ENCODE data around the gene GRID2. TPM values are rescaled to one million over a fixed set of nuclear protein-coding genes. Genes with fewer than 3 reads are reported as not detected.

GRID2 gene
- total RNA-seq, 6 donors from 2014 or later, result 0.76 TPM; not detected in 5

DNA sequence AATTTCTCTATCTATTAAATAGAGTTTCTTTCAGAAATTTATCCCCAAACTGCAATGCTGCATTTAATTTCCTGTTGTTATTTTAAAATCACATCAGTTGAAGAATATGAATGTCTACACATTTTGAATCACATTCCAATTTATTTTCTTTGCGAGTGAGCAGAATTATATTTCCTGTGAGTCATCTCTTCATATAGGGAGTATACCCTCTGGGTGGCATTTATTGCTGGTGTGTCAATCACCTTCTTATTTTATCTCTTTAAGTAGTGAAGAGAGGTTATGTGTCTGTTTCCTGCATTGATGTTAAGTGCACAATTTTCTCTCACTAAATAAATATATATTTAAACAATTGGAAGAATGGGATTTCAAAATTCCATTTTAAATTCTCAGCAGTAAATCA, 1013.8 kb downstream of the GRID2 start:
- 71 to 79% methylated on average over 1 of the region's 1 CpG for WGBS, 2 donors
- DNase-seq, result no peak
- no peak for ATAC-seq (ENCODE audit: low FRiP score in 2 of 2)
- Histone ChIP-seq H3K27me3 (no peaks in the 10 kb centered on the region), H3K4me1 (no peaks in the 10 kb centered on the region), H3K9me3 (no peaks in the 10 kb centered on the region), H3K36me3 (no peaks in the 10 kb centered on the region), H3K4me3 (no peak overlapping the region), H3K27ac (no peak overlapping the region)
- TF ChIP-seq, protein P1, sequence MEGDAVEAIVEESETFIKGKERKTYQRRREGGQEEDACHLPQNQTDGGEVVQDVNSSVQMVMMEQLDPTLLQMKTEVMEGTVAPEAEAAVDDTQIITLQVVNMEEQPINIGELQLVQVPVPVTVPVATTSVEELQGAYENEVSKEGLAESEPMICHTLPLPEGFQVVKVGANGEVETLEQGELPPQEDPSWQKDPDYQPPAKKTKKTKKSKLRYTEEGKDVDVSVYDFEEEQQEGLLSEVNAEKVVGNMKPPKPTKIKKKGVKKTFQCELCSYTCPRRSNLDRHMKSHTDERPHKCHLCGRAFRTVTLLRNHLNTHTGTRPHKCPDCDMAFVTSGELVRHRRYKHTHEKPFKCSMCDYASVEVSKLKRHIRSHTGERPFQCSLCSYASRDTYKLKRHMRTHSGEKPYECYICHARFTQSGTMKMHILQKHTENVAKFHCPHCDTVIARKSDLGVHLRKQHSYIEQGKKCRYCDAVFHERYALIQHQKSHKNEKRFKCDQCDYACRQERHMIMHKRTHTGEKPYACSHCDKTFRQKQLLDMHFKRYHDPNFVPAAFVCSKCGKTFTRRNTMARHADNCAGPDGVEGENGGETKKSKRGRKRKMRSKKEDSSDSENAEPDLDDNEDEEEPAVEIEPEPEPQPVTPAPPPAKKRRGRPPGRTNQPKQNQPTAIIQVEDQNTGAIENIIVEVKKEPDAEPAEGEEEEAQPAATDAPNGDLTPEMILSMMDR (IDR thresholded peaks at IDR 0.05), result no peak
- no peak for TF ChIP-seq EP300 (IDR thresholded peaks at IDR 0.05)
- no peak for TF ChIP-seq POLR2AphosphoS5 (IDR thresholded peaks at IDR 0.05)
- TF ChIP-seq POLR2A (IDR thresholded peaks at IDR 0.05), result no peak

DNA sequence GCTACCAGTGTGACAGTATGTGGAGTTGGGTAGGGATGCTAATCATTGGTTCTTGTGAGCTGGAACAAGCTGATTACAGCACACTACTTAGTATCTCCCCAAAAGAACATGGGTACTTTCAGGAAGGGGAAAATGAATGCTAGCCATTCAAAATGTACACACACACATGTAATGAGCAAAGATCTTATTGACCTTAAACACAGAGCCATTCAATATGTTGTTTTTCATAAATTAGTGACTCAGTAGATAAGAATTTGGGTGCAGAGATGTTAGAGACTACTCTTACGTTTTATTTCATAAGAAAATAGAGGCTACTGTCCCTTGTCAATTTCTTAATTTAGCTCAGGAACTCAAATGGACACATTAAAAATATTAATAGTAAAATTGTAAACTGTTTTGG, 1015.3 kb downstream of the GRID2 start:
- Histone ChIP-seq H3K4me1 (no peaks in the 10 kb centered on the region), H3K27me3 (no peaks in the 10 kb centered on the region), H3K27ac (no peak overlapping the region), H3K36me3 (no peaks in the 10 kb centered on the region), H3K4me3 (no peak overlapping the region), H3K9me3 (no peaks in the 10 kb centered on the region)
- WGBS, 2 donors, result 64 to 72% methylated on average over 1 of the region's 1 CpG
- no peak for ATAC-seq (ENCODE audit: low FRiP score in 2 of 2)
- DNase-seq, result no peak
- TF ChIP-seq POLR2AphosphoS5 (IDR thresholded peaks at IDR 0.05) (no peak), POLR2A (IDR thresholded peaks at IDR 0.05) (no peak), EP300 (IDR thresholded peaks at IDR 0.05) (no peak)
- TF ChIP-seq, protein P1 (IDR thresholded peaks at IDR 0.05), result no peak

DNA sequence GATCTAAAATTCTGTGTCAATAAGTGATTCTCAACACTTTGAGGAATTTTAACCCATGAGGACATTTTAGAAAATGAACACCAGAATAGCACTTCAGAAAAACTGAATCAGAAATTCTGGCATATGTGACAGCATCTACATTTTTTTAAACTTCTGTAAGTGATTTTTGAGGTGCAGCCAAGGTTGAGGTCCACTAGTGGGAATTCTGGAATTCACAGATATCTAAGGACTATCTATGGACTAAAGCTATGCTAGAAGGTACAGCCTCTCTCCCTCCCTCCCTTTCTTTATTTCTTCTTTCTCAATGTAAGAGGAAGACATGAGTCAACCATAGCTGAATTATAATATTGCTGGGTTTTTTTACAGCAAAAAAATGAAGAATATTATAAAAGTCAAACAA, 1016.6 kb downstream of the GRID2 start:
- Histone ChIP-seq H3K9me3 (no peaks in the 10 kb centered on the region), H3K27ac (no peak overlapping the region), H3K4me3 (no peak overlapping the region), H3K27me3 (no peaks in the 10 kb centered on the region), H3K4me1 (no peaks in the 10 kb centered on the region), H3K36me3 (no peaks in the 10 kb centered on the region)
- no peak for DNase-seq
- TF ChIP-seq POLR2A (IDR thresholded peaks at IDR 0.05), result no peak
- no peak for TF ChIP-seq POLR2AphosphoS5 (IDR thresholded peaks at IDR 0.05)
- ATAC-seq (ENCODE audit: low FRiP score in 2 of 2), result no peak

DNA sequence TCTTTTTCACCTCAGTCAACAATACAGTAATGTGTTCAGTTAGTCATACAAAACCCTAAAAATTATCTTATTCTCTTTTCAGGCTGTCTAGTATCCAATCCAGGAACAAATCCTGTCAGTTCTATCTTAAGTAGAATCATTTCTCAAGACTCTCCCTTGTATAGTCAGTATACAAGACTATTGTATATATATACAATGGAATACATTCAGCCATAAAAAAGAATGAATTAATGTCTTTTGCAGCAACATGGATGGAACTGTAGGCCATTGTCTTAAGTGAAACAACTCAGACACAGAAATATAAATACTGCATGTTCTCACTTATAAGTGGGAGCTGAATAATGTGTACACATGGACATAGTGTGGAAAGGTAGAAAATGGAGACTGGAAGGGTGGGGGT, 1023.6 kb downstream of the GRID2 start:
- H3K27ac ChIP-seq, result no peak overlapping the region
- TF ChIP-seq POLR2A (IDR thresholded peaks at IDR 0.05) (no peak), EP300 (IDR thresholded peaks at IDR 0.05) (no peak)
- TF ChIP-seq, protein P1 (IDR thresholded peaks at IDR 0.05), result no peak
- ATAC-seq (ENCODE audit: low FRiP score in 2 of 2) (no peak), DNase-seq (no peak)
- H3K4me3 ChIP-seq, result no peak overlapping the region
- no peaks in the 10 kb centered on the region for H3K9me3 ChIP-seq
- no peaks in the 10 kb centered on the region for H3K36me3 ChIP-seq
- no peaks in the 10 kb centered on the region for H3K4me1 ChIP-seq
- H3K27me3 ChIP-seq, result no peaks in the 10 kb centered on the region

DNA sequence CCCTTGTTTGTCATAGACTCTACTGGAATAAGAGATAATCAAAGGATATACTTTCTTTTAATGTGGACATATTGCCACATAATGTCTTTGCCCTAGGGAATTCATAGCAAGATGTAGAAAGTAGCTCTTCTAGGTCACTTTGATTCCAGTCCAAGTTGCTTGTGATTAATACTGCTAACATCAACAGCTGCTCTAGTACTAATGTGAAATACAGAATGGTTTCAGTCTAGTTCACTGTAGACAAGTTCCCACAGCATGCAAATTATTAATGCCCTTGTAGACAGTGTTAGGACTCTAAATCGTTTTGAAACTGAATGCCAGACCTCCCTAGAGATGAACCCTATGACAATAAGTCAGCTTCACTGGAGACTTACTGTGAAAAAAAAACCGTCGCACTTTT, 1030.2 kb downstream of the GRID2 start:
- Histone ChIP-seq H3K4me1 (no peaks in the 10 kb centered on the region), H3K9me3 (no peaks in the 10 kb centered on the region), H3K4me3 (no peak overlapping the region), H3K27me3 (no peaks in the 10 kb centered on the region), H3K36me3 (no peaks in the 10 kb centered on the region), H3K27ac (no peak overlapping the region)
- ATAC-seq (ENCODE audit: low FRiP score in 2 of 2) (no peak), DNase-seq (no peak)
- no peak for TF ChIP-seq POLR2AphosphoS5 (IDR thresholded peaks at IDR 0.05)
- 63 to 77% methylated on average over 3 of the region's 3 CpGs for WGBS, 2 donors

DNA sequence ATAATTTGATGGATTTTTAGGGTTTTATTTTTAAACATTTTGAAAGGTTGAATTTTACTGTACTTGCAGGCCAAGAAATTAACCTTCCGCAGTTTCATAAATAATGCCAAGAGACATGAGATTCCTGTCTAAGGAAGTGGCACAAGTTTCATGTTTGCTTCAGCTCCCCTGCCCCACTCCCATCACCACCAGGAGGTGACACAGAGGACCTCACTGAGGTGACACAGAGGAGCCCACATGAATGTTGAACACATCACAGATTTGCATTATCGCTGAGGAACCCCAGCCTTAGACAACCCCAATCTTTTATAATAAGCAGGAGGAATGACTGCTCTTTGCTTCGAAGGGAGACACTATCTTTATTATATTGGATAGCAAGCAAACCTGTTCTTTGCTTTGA, 1033.4 kb downstream of the GRID2 start:
- Histone ChIP-seq H3K9me3 (no peaks in the 10 kb centered on the region), H3K36me3 (no peaks in the 10 kb centered on the region), H3K27me3 (no peaks in the 10 kb centered on the region), H3K27ac (no peak overlapping the region), H3K4me1 (no peaks in the 10 kb centered on the region), H3K4me3 (no peak overlapping the region)
- 90 to 93% methylated on average over 3 of the region's 3 CpGs for WGBS, 2 donors
- ATAC-seq (ENCODE audit: low FRiP score in 2 of 2) (no peak), DNase-seq (no peak)
- TF ChIP-seq POLR2A (IDR thresholded peaks at IDR 0.05), result no peak
- TF ChIP-seq, protein P1 (IDR thresholded peaks at IDR 0.05), result no peak
- TF ChIP-seq EP300 (IDR thresholded peaks at IDR 0.05), result no peak
- TF ChIP-seq POLR2AphosphoS5 (IDR thresholded peaks at IDR 0.05), result no peak

All from upper lobe of left lung (tissue), 6 donors.